Cerebellar nuclear complex (tissue), 1 donor: ENCODE data around the gene MPST.

Experiments used
- DNase-seq, 2 experiments: peaks; one replicate each; lab custom pipeline; 2025; lab: John Stamatoyannopoulos, UW

Gene MPST

DNA sequence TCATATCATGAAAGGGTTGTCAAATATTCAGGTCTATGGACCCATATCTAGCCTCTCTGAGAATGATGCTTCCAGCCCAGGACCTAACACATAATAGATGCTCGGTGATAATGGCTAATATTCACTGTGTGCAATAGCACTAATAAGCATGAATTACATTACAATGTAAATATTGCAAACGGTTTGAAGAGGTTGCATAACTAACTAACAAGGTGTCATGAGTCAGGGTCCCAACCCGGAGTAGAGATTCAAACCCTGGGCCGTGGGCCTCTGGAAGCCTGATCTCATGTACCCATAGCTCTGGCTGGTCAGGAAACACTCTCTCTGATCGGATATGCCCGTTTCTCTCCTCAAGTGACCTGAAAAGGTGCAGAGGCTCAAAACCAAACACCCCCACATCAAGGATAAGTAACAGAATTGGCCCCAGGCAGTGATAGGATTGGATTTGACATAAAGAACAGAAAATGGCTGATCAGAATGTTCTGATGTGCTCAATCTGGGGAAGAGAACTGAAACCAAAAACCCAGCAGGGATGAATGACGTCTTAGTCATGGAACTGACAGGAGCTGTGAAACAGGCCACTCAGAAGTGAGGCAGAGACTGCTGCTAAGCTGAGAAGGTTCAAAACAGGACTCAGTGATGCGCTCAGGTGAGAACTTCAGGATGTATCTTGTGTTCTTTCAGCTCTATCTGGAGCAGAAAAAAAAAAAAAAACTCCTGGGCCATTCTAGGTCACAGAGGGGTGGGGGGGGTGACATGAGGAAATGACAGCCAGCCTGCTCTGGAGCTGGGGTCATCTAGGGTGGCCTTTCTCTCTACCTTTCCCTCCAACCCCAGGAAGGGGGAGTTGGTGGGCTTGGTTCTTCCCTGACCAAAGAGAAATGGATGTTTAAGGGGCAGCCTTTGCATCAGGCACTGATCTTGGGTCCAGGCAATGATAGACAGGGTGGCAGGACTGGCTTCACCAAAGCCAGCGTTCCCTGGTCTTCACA, 25.4 kb downstream of the MPST start:
- DNase-seq, result no peak

DNA sequence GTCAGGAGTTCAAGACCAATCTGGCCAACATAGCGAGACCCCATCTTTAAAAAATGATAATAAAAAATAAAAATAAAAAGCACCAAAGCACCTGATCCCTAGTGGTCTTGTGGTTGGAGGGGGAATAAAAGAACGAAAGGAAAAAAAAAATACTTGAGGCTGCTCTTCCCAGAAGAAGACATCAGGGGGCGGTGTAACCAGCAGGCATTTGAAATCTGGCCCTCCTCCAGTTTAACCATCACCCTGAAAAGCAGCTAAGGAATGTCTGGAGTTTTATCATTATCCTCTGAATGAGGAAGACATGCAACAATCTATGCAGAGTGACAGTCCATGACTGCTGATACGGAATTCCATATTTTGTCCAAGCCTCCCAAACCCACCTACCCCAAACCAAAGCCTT, 26.4 kb downstream of the MPST start:
- DNase-seq, result no peak

DNA sequence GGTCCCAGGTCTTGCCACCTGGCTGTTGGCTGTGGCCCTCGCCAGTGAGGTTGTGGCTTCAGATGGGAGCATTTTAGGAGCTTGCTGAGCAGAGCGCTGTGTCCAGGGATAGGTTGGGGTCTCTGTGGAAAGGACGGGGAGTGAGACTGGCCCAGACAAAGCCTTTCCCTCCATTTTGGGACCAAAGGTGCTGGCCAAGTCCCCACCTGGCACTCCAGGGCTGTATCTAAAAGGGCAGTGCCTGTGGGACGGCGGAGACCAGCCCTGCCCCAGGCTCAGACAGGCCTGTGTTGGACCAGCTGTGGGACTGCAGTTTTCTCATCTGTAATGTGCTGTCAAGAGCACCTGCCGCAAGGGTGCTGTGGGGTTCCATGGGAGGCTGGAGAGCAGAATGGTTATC, 27.0 kb downstream of the MPST start:
- DNase-seq, result no peak

DNA sequence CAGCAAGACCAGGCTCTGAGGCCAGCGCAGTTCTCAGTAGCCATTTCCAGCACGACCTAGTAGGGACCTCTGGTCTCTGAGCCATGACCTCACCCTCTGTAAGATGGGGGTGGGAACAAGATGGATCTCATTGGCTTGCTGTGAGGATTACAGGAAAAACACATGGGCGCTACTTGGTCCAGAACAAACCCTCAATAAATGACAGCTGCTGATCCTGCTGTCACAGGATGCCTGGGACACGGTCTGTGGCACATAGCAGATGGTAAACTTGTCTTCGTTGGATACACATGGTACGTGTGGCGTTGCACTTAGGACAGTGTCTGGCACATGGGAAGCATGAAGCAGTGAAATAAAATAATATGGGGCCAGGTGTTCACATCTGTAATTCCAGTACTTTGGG, 27.5 kb downstream of the MPST start:
- no peak for DNase-seq

DNA sequence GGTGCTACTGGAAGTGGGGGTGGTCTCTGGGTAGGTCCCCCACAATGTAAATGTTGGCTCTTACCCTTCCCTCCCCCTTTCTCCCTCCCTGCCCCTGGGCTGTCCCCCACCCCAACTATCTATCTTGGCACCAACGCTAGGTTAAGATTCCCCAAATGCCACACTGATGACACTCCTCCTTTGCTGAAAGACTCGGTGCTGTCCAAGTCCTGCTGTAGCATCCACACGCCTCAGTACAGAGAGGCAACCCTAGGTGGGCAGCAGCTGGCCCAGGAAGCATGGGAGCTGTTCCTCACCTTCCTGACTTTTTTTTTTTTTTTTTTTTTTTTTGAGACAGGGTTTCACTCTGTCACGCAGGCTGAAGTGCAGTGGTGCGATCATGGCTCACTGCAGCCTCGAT, 28.6 kb downstream of the MPST start:
- no peak for DNase-seq

DNA sequence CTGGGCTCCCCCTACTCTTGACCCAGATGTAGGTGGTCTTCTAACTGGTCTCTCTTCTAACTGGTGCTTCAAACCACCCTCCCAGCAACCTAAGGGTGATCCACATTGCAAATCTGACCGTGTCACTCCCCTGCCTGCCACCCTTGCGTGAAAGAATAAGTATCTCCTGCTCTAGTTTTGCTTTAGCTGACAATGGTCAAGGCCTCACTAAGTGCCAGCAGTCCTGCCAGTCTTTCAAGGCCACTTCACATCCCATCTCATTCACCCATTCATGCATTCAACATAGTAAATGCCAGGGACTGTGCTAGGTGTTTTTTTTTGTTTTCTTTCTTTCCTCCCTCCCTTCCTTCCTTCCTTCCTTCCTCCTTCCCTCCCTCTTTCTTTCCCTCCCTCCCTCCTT, 29.7 kb downstream of the MPST start:
- no peak for DNase-seq

DNA sequence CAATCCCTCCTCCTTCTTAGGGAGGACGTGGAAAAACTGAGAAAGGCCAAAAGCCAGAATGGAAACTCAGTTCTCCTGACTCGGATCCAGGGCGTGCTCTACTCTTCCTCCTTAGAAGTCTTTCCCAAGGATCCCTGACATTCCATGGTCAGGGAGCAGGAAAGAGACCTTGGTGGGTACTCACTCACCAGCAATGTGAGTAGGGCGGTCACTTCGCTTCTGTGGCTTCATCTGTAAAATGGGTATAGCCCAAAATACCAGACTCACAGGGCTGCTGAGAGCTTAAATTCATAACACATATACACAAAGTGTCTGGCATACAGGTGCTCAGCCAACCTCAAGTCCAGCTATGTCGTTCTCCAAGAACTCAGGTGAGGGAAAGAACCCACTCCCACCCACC, 31.4 kb downstream of the MPST start:
- DNase-seq, result no peak

DNA sequence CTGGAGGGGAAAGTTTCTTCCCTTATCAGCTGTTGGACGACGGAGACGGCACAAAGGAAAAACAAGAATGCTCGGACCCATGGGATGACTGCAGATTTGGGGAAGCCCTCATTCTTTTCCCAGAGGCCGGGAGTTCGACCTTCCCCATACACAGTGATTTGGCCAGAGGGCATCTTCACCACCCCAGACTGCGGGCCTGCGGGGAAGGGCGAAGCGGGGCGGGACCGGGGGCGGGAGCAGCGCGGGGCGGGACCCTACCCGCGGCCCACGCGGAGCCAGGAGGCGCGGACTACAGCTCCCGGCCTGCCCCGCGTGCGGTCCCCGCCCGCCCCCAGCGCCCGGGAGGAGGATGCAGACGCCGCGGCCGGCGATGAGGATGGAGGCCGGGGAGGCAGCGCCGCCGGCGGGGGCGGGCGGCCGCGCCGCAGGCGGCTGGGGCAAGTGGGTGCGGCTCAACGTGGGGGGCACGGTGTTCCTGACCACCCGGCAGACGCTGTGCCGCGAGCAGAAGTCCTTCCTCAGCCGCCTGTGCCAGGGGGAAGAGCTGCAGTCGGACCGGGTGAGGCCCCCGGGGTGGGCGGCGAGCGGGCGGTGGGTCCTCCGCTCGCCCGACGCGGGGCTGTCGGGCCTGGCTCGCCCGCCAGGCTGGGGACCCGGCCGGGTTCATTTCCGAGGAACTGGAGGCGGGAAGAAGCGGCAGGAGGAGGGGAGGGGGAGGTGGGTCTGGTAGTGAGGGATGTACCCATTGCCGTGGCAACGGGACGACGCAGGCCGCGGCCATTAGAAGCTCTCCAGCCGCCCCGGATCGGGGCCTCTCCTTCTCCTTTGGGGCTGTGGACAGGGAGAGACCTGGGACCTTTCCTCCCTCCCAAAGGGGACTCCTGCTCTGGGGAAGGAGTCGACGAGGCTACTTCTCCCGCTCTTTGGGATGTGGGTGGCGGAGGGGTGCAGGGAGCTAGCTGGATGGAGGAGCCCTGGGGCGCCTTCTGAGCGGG, 32.1 kb downstream of the MPST start, which contains the start of gene KCTD17:
TSS of gene KCTD17 (plus strand) at position 352 of the 995 bp plus-strand sequence. CDS start at position 371, 19 bp downstream.
- DNase-seq, result no peak

DNA sequence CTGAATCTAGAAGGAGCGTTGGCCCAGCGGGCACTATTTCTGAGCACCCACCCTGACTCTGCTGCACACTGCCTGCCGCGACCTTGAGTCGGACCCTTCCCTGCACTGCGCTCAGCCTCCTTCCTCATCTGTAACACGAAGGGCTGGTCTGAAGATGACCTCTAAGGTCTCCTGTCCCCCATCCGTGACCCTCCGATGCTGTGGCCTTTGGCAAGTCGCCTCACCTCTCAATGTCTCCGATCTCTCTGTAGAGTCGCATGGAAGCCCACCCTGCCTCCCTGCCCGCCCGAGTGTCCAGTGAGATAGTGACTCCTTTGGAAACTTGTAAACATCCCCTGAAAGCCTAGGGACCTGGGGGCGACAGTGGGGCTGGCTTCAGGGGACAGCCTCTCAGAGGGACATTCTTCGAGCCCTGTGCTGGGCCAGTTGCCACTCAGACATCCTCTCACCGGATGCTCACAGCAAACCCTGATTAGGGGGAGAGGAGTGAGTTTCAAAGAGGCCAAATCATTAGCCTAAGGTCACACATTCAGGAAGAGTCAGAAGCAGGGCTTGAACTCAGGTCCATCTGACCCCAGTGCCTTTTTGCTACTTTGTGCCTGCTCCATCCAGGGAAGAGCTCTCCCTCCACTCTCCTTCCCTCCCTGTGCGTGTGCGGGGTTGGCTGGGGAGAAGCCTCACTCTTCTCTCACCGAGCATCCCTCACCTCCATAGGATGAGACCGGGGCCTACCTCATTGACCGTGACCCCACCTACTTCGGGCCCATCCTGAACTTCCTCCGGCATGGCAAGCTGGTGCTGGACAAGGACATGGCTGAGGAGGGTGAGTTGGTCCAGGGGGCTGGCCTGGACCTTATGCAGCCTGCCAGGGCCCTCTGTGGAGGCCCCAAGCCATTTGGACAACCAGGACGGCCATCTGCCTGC, 33.1 kb downstream of the MPST start:
- no peak for DNase-seq

DNA sequence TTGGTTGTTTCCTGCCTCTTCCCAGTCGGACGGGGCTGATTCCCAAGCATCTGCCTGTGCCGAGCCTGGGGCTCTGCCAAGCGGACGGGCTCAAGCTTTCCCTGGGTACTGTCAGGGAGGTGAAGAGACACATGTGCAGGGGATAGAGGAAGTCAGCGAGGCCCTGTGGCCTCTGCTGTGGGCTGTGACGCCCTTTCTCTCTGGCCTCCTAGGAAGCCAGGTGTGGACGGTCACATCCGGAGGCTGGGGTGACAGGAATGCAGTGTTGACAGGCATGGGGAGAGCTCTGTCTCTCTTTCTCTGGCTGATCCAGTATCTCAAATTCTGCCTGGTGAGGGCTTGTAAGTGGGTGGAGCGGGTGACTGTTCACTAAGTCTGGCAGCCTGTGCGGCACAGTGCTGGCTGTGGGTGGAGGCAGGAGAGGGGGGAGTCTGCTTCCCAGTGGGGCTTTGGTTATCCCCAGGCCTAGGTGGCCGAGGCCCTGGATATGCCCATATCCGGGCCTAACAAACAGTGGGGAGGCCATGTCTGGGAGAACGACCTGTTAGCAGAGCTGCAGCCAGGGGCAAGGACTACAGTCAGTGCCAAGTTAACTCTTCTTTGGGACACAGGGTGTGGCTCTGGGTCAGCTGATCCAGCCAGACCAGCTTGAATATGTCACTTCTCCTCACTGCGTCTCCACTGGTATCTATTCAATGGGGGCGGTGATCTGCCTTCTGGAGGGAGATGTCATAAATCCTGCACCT, 33.9 kb downstream of the MPST start:
- DNase-seq, result no peak

DNA sequence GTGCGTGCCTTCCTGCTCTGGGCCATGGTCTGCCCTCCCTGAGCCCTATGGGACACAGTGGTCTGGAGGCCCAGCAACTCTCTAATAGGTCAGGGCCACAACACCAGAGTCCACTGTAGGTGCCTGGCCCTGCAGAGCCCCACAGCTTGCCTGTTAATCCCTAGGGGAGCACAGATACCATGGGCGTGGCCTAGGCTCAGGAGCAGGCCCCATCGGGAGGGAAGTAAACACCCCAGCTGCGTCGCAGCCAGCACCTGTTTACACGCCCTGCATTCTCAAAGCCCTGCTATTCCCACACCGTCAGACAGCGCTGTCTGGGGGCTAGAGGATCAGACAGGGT, 34.5 kb downstream of the MPST start:
- no peak for DNase-seq

DNA sequence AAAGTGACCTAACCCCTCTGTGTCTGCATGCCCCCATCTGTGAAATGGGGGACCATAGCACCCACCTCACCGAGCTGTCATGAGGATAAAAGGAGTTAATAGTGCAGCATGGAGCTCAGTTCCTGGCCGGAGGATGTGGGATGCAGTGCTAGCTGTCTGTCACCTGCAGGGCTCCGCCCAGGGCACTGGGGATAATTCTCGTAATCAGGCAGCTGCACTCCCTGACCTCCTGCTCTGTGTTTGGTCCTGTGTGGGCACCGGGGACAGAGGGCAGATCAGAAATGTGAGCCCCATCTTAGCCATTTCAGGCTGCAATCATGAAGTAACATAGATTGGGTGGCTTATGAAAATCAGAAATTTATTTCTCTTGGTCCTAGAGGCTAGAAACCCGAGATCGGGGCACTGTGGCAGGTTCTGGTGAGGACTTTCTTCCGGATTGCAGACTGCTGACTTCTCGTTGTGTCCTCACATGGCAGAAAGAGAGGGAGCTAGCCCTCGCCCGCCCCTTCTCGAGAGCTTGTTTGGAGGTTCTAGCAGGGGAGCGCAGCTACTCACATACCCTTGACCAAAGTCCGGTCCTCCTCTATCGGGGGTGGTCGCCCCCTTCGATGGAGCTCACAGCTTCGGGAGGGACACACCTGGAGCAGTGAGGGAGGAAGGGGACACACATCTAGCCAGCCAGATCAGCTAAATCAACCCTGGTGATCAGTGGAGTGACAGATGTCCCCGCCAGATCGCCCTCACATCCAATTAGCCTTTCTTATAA, 35.2 kb downstream of the MPST start:
- no peak for DNase-seq

DNA sequence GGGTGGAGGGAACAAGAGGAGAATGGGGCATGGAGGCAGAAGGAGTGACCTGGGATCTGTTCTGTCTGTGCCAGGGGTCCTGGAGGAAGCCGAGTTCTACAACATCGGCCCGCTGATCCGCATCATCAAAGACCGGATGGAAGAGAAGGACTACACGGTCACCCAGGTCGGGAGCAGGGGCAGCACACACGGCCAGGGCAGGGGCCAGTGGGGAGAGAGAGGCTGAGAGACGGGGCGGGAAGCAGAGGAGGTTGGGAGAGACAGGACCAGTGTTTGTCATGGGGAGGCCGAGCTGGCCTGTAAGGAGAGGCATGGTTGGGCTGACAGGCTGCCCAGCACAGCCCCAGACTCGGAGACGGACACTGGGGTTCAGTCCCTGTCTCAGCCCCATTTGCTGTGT, 36.7 kb downstream of the MPST start:
- no peak for DNase-seq

DNA sequence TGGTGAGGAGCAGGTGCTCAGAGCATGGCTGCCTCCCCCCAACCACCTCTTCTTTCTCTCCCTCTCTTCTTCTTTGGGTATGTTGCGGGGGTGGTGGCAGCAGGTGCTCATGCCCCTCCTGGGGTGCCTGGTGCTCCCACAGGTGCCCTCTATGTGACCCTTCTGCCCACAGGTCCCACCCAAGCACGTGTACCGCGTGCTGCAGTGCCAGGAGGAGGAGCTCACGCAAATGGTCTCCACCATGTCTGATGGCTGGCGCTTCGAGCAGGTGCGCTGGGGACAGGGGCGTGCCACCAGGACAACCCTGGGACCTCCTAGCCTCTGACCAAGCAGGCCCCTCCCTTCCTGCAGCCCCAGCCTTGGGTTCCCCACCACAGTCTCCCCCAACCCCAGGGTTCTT, 37.7 kb downstream of the MPST start:
- no peak for DNase-seq

DNA sequence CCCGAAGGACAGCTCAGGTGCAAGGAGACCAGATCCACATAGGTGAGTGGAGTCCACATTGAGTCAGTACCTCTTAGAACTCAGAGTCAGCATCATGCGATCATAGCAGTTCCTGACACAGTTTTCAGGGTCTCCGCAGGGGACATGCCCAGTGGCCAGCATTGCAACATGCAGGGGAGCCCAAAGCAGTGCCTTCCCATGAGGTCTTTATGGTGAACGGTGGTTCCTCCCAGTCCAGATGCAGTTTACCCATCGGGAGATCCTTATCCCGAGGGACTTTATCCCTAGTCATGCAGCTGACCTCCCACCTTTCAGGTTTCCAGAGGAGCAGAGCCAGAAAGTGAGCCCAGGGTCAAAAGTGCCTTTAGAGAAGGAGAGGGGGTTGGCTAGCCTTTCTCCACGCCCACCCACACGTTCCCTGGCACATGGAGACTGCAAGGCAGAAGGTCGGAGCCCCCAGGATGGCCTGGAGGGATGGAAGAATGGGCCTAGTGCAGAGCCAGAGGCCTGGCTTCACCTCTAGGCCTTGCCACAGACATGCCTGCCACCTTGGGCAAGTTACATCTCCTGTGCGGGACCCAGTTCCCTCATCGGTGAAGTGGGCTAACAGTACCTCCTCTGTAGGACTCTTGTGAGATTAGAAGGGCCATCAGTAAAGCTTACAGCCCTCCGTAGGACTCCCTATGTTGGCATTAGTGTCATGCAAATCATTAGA, 38.4 kb downstream of the MPST start:
- no peak for DNase-seq

DNA sequence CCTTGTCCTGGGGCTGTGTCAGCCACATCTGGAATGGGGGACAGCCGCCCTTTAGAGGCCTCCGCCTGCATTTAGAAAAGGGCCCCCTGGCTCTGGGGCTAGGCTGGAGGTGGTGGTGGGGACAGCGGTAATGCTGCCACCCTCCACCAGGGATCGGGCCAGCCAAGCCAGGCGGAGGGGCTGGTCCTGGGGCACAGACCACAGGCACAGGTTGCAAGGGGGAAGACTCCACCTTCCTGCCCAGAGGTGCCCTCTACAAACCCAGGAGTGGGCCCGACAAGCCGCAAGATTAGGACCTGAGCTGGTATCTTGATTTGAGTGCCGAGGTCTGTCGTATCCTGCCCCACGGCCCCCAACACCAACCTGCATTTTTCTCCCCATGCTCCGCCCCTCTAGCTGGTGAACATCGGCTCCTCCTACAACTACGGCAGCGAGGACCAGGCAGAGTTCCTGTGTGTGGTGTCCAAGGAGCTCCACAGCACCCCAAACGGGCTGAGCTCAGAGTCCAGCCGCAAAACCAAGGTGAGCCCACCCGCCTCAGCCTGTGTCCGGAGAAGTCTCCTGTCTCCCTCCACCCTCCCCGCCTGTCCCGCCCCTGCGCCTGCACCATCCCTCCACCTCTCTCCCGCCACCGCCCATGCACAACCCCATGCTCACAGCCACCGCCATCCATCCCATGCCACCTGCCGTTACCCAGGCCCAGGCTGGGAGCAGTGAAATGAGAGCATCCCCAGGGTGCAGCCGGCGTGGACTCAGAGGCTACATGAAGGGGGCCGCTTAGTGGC, 39.6 kb downstream of the MPST start:
- no peak for DNase-seq

DNA sequence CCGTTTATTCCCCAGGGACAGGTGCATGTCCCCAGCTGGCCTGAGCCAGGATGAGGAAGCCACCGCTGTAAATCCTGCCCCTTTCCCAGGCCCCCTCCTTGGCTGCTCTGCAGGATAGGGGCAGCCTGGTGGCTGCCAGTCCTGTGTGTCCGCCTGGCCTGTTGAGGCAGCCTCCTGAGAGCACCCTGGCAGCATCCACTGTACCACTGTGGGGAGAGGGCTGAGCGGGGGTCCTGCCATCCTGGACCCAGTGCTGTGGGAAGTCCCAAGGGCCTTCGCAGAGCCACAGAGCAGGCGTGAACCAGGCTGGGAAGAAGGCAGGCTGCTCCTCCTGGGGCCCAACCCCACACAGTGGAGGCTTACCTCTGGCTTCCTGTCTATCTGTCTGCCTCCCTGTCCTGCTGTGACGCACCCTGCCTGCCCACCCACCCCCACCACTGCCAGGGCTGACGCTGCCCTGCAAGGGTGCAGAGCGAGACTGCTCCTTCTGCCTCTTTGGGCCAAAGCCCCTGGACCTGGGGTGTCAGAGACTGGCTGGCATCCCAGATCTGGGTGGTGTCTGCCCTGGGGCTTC, 40.4 kb downstream of the MPST start:
- DNase-seq, result no peak
